Measurements from ENCODE around the gene ARHGEF26. TPM values are rescaled to one million over a fixed set of nuclear protein-coding genes. Genes with fewer than 3 reads are reported as not detected.

ARHGEF26 gene
- total and polyA plus RNA-seq, 2 experiments from 2014 or later: 9.4 to 16.9 TPM

DNA sequence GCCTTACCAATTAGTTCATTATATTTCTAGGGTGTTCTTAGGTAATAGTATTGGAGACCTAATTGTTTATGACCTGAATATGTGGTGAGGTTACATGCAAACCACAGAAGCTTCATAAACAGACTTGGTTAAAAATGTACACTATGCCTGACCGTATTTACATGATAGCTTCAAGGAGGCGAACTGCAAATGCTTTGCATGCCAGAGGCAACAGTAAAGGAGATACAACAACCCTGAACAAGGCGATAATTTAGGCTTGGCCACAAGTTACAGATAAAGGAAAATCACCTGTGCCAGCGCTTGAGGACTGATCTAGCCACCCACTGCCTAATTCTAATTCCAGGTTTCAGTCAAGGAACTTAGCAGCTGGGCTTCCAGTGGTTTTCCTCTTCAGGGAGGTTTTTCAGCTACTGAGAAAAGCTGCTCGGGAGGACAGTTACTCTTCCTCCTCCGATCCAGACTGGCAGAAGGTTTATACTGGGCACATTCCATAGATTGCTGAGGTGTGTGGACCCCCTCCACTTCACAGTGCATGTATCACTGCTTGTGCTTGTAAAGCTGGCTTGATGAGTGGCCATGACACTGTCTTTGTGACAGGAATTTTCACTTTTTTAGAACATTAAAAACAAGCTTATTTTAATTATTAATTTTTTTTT is 107.5 kb downstream of the ARHGEF26 start (continued):
- TF ChIP-seq ZNF462 (CRISPR knock-in tag; IDR thresholded peaks at IDR 0.05) (no peak), EZH2phosphoT487 (IDR thresholded peaks at IDR 0.05; ENCODE audit: unreplicated experiment) (no peak)

GRCh38 chr3:154229217-154229590 is 108.0 kb downstream of the ARHGEF26 start:
- no peak overlapping the region for H3K4me3 ChIP-seq
- H3K4me3 Mint-ChIP-seq: no peak overlapping the region
- no peaks in the 10 kb centered on the region for H3K36me3 ChIP-seq (ENCODE audit: insufficient read depth)
- H3K9me3 Mint-ChIP-seq: no peaks in the 10 kb centered on the region
- 0 out of 2 replicates have a peak overlapping the region, but pooled peaks have one; percentile 34 for H3K27ac Mint-ChIP-seq
- H3F3A ChIP-seq (replicated peaks; ENCODE audit: low read depth): no peaks in the 10 kb centered on the region
- DNase-seq (ENCODE audit: low spot score) (no peak), ATAC-seq (no peak; the same call in 2 of the 3 replicates)
- H3K4me1 ChIP-seq (ENCODE audit: insufficient read depth): 0 out of 2 replicates have a peak, but pooled peaks cover 7% of the 10 kb centered on the region
- no peak overlapping the region for H3K27ac ChIP-seq (ENCODE audit: low read depth)
- H3K4me2 ChIP-seq: no peak overlapping the region
- no peaks in the 10 kb centered on the region for H4K20me1 ChIP-seq (replicated peaks; ENCODE audit: insufficient read depth)
- H3K79me2 ChIP-seq (replicated peaks; ENCODE audit: insufficient read depth): no peaks in the 10 kb centered on the region
- H3K4me1 Mint-ChIP-seq: peaks cover 4% of the 10 kb centered on the region; the same call in 2 of the 3 replicates
- no peaks in the 10 kb centered on the region for H3K27me3 ChIP-seq (ENCODE audit: insufficient read depth)
- H3K36me3 Mint-ChIP-seq (ENCODE audit: low read depth): no peaks in the 10 kb centered on the region
- H3K9me2 ChIP-seq (ENCODE audit: insufficient read depth): no peaks in the 10 kb centered on the region
- no peaks in the 10 kb centered on the region for H3K27me3 Mint-ChIP-seq (ENCODE audit: insufficient read depth, low read depth, poor library complexity)
- no peak overlapping the region for H2AFZ ChIP-seq
- TF ChIP-seq NANOG (IDR thresholded peaks at IDR 0.05; ENCODE audit: borderline replicate concordance) (no peak), POLR2AphosphoS5 (IDR thresholded peaks at IDR 0.05; ENCODE audit: low read depth) (no peak), JUNB (IDR thresholded peaks at IDR 0.05; ENCODE audit: unreplicated experiment) (no peak), EZH2 (IDR thresholded peaks at IDR 0.05; ENCODE audit: low read depth, unreplicated experiment) (no peak), EZH2phosphoT487 (IDR thresholded peaks at IDR 0.05; ENCODE audit: unreplicated experiment) (no peak), REST (IDR thresholded peaks at IDR 0.05; ENCODE audit: unreplicated experiment) (no peak), ETS1 (IDR thresholded peaks at IDR 0.05) (no peak), ZNF114 (CRISPR knock-in tag; IDR thresholded peaks at IDR 0.05) (no peak)
- TF ChIP-seq, protein P1, sequence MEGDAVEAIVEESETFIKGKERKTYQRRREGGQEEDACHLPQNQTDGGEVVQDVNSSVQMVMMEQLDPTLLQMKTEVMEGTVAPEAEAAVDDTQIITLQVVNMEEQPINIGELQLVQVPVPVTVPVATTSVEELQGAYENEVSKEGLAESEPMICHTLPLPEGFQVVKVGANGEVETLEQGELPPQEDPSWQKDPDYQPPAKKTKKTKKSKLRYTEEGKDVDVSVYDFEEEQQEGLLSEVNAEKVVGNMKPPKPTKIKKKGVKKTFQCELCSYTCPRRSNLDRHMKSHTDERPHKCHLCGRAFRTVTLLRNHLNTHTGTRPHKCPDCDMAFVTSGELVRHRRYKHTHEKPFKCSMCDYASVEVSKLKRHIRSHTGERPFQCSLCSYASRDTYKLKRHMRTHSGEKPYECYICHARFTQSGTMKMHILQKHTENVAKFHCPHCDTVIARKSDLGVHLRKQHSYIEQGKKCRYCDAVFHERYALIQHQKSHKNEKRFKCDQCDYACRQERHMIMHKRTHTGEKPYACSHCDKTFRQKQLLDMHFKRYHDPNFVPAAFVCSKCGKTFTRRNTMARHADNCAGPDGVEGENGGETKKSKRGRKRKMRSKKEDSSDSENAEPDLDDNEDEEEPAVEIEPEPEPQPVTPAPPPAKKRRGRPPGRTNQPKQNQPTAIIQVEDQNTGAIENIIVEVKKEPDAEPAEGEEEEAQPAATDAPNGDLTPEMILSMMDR (conservative IDR thresholded peaks at IDR 0.05; ENCODE audit: low read depth in 2 of 2): no peak

Measured in GM23338 (cell line).